ENCODE results near the gene MYO18B. TPM values are rescaled to one million over a fixed set of nuclear protein-coding genes. Genes with fewer than 3 reads are reported as not detected.

Gene MYO18B
- total RNA-seq, 2 experiments from 2014 or later: 0.53 to 0.58 TPM

- Mint-ChIP-seq H3K27me3 (peaks cover 2% of the 10 kb centered on the region), H3K27ac (no peak overlapping the region), H3K9me3 (ENCODE audit: low read depth) (no peaks in the 10 kb centered on the region), H3K4me3 (no peak overlapping the region), H3K4me1 (no peaks in the 10 kb centered on the region), H3K36me3 (ENCODE audit: low read depth) (no peaks in the 10 kb centered on the region)
- ChIA-PET POLR2A (no interaction called here), CTCF (no interaction called here)
- ATAC-seq (no peak), DNase-seq (no peak)
- intact Hi-C loops (cut with DNase I, micrococcal nuclease): no loop called here
Observed at GRCh38 chr22:25829237-25829636, 87.2 kb downstream of the MYO18B start.

GRCh38 chr22:25829808-25830777 is 88.1 kb downstream of the MYO18B start:
- intact Hi-C loops (cut with DNase I, micrococcal nuclease): no loop called here
- no peaks in the 10 kb centered on the region for H3K27me3 Mint-ChIP-seq
- H3K27ac Mint-ChIP-seq: no peak overlapping the region
- CTCF ChIA-PET: interaction anchor here (0.6 kb wide), 1 partner anchor 330 kb away, joined by 3 read pairs; no protein-coding TSS in a partner anchor
- H3K4me1 Mint-ChIP-seq: no peaks in the 10 kb centered on the region
- no peaks in the 10 kb centered on the region for H3K9me3 Mint-ChIP-seq (ENCODE audit: low read depth)
- H3K36me3 Mint-ChIP-seq (ENCODE audit: low read depth): no peaks in the 10 kb centered on the region
- ATAC-seq: no peak
- POLR2A ChIA-PET: no interaction called here
- no peak overlapping the region for H3K4me3 Mint-ChIP-seq
- DNase-seq: no peak

GRCh38 chr22:25833091-25833490 is 91.1 kb downstream of the MYO18B start:
- no peak overlapping the region for H3K4me3 Mint-ChIP-seq
- ChIA-PET CTCF (no interaction called here), POLR2A (no interaction called here)
- H3K27ac Mint-ChIP-seq: no peak overlapping the region
- H3K9me3 Mint-ChIP-seq (ENCODE audit: low read depth): no peaks in the 10 kb centered on the region
- no peaks in the 10 kb centered on the region for H3K27me3 Mint-ChIP-seq
- DNase-seq (no peak), ATAC-seq (no peak)
- H3K36me3 Mint-ChIP-seq (ENCODE audit: low read depth): no peaks in the 10 kb centered on the region
- intact Hi-C loops (cut with DNase I, micrococcal nuclease): no loop called here
- H3K4me1 Mint-ChIP-seq: no peaks in the 10 kb centered on the region

GRCh38 chr22:25833676-25834075 is 91.7 kb downstream of the MYO18B start:
- Mint-ChIP-seq H3K9me3 (ENCODE audit: low read depth) (no peaks in the 10 kb centered on the region), H3K4me3 (no peak overlapping the region), H3K36me3 (ENCODE audit: low read depth) (no peaks in the 10 kb centered on the region), H3K27me3 (no peaks in the 10 kb centered on the region), H3K27ac (no peak overlapping the region), H3K4me1 (no peaks in the 10 kb centered on the region)
- ATAC-seq: no peak
- no peak for DNase-seq
- ChIA-PET CTCF (no interaction called here), POLR2A (no interaction called here)
- intact Hi-C loops (cut with DNase I, micrococcal nuclease): no loop called here

GRCh38 chr22:25834490-25834889 is 92.5 kb downstream of the MYO18B start:
- ChIA-PET CTCF (interaction anchor here (0.6 kb wide), 1 partner anchor 523 kb away, joined by 3 read pairs; no protein-coding TSS in a partner anchor), POLR2A (no interaction called here)
- Mint-ChIP-seq H3K27ac (no peak overlapping the region), H3K4me3 (no peak overlapping the region), H3K27me3 (no peaks in the 10 kb centered on the region), H3K4me1 (no peaks in the 10 kb centered on the region), H3K9me3 (ENCODE audit: low read depth) (no peaks in the 10 kb centered on the region), H3K36me3 (ENCODE audit: low read depth) (no peaks in the 10 kb centered on the region)
- ATAC-seq (no peak), DNase-seq (no peak)
- intact Hi-C loops (cut with DNase I, micrococcal nuclease): no loop called here

GRCh38 chr22:25835348-25835747 is 93.4 kb downstream of the MYO18B start:
- CTCF ChIA-PET: interaction anchor here (0.6 kb wide), 1 partner anchor 522 kb away, joined by 3 read pairs; no protein-coding TSS in a partner anchor
- Mint-ChIP-seq H3K27ac (no peak overlapping the region), H3K27me3 (no peaks in the 10 kb centered on the region), H3K4me3 (no peak overlapping the region), H3K36me3 (ENCODE audit: low read depth) (no peaks in the 10 kb centered on the region), H3K9me3 (ENCODE audit: low read depth) (no peaks in the 10 kb centered on the region), H3K4me1 (no peaks in the 10 kb centered on the region)
- DNase-seq (no peak), ATAC-seq (no peak)
- intact Hi-C loops (cut with DNase I, micrococcal nuclease): no loop called here
- POLR2A ChIA-PET: no interaction called here

- CTCF ChIA-PET: interaction anchor here (0.6 kb wide), 1 partner anchor 525 kb away, joined by 3 read pairs; no protein-coding TSS in a partner anchor
- Mint-ChIP-seq H3K27ac (no peak overlapping the region), H3K4me1 (no peaks in the 10 kb centered on the region), H3K4me3 (no peak overlapping the region), H3K27me3 (no peaks in the 10 kb centered on the region), H3K9me3 (ENCODE audit: low read depth) (no peaks in the 10 kb centered on the region), H3K36me3 (ENCODE audit: low read depth) (no peaks in the 10 kb centered on the region)
- ATAC-seq (no peak), DNase-seq (no peak)
- POLR2A ChIA-PET: no interaction called here
- intact Hi-C loops (cut with DNase I, micrococcal nuclease): no loop called here
Observed at GRCh38 chr22:25837288-25837900, 95.4 kb downstream of the MYO18B start.

- ChIA-PET CTCF (no interaction called here), POLR2A (no interaction called here)
- no peaks in the 10 kb centered on the region for H3K27me3 Mint-ChIP-seq
- no peak overlapping the region for H3K4me3 Mint-ChIP-seq
- intact Hi-C loops (cut with DNase I, micrococcal nuclease): no loop called here
- ATAC-seq (no peak), DNase-seq (no peak)
- H3K36me3 Mint-ChIP-seq (ENCODE audit: low read depth): no peaks in the 10 kb centered on the region
- no peaks in the 10 kb centered on the region for H3K4me1 Mint-ChIP-seq
- H3K9me3 Mint-ChIP-seq (ENCODE audit: low read depth): no peaks in the 10 kb centered on the region
- H3K27ac Mint-ChIP-seq: no peak overlapping the region
Observed at GRCh38 chr22:25838960-25839741, 97.2 kb downstream of the MYO18B start.

- no peak for ATAC-seq
- no peaks in the 10 kb centered on the region for H3K27me3 Mint-ChIP-seq
- CTCF ChIA-PET: no interaction called here
- H3K4me3 Mint-ChIP-seq: no peak overlapping the region
- H3K4me1 Mint-ChIP-seq: no peaks in the 10 kb centered on the region
- intact Hi-C loops (cut with DNase I, micrococcal nuclease): no loop called here
- no peaks in the 10 kb centered on the region for H3K9me3 Mint-ChIP-seq (ENCODE audit: low read depth)
- DNase-seq: no peak
- H3K36me3 Mint-ChIP-seq (ENCODE audit: low read depth): no peaks in the 10 kb centered on the region
- no peak overlapping the region for H3K27ac Mint-ChIP-seq
- POLR2A ChIA-PET: no interaction called here
Observed at GRCh38 chr22:25839755-25840154, 97.8 kb downstream of the MYO18B start.

- no peak for ATAC-seq
- POLR2A ChIA-PET: no interaction called here
Observed at GRCh38 chr22:25840167-25840566, 98.2 kb downstream of the MYO18B start.

GRCh38 chr22:25840891-25841290 is 98.9 kb downstream of the MYO18B start:
- ATAC-seq (no peak), DNase-seq (no peak)
- POLR2A ChIA-PET: no interaction called here
- H3K4me3 Mint-ChIP-seq: no peak overlapping the region
- no peaks in the 10 kb centered on the region for H3K9me3 Mint-ChIP-seq (ENCODE audit: low read depth)
- CTCF ChIA-PET: no interaction called here
- intact Hi-C loops (cut with DNase I, micrococcal nuclease): no loop called here
- no peaks in the 10 kb centered on the region for H3K36me3 Mint-ChIP-seq (ENCODE audit: low read depth)
- H3K27me3 Mint-ChIP-seq: no peaks in the 10 kb centered on the region
- no peak overlapping the region for H3K27ac Mint-ChIP-seq
- H3K4me1 Mint-ChIP-seq: no peaks in the 10 kb centered on the region

More at GRCh38 chr22:25840167-25840566, 98.2 kb downstream of the MYO18B start:
- CTCF ChIA-PET: no interaction called here
- no peaks in the 10 kb centered on the region for H3K36me3 Mint-ChIP-seq (ENCODE audit: low read depth)
- no peaks in the 10 kb centered on the region for H3K9me3 Mint-ChIP-seq (ENCODE audit: low read depth)
- H3K27ac Mint-ChIP-seq: no peak overlapping the region
- no peaks in the 10 kb centered on the region for H3K27me3 Mint-ChIP-seq
- no peak overlapping the region for H3K4me3 Mint-ChIP-seq
- no peak for DNase-seq
- intact Hi-C loops (cut with DNase I, micrococcal nuclease): no loop called here
- H3K4me1 Mint-ChIP-seq: no peaks in the 10 kb centered on the region
